ENCODE measurements around the gene R3HDM2.
A peak's percentile ranks its signal among the peaks of the same experiment; 100 is the strongest.

Gene R3HDM2

GRCh38 chr12:57467212-57467874, 36.5 kb upstream of the R3HDM2 start:
- DNase-seq, result no peak

- no peak for DNase-seq
Observed at GRCh38 chr12:57465747-57466505, 35.1 kb upstream of the R3HDM2 start.

DNA sequence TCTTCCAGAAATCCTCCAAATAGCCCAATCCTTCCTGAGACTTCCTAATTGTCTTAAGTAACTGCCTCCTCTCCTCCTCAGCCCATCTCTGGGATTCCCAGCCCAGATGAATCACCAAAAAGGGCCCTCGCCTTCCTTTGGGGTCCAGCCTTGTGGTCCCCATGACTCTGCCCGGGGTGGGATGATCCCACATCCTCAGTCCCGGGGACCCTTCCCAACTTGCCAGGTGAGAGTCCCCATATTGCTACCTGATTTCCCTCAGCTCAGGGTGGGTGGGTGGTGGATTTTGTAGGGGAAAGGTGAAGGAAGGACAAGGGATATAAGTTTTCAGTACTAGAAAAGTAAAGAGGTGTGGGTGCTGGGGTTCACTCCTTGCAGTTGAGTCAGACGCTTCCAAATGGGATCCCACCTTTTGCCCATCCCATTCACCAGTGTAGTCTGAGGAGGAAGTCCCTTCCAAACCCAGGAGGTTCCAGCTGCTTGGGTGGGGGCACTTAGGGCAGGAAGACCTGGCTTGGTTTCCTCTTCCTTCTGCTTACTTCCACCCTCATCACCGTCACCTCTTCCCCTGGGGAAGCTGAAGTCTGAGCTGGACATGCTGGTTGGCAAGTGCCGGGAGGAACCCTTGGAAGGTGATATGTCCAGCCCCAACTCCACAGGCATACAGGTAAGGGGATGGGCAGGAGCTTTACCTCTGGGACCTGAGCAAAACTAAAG, 34.3 kb upstream of the R3HDM2 start:
- DNase-seq, result no peak

- no peak for DNase-seq
Observed at GRCh38 chr12:57464569-57464968, 33.7 kb upstream of the R3HDM2 start.

DNA sequence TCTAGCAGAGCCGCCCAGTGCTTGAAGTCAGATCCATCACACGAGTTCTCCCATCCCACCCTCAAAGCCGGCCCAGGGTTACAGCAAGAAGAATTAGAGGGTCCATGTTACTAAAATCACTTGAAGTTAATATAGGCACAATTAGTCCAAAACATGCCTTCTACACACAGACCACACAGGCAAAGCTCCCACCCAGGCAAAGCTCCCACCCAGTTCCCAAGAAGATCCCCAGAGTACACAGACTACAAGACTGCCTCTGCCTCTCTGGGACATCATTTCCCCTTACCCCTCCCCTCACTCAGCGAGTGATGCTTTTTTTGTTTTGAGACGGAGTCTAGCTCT, 32.0 kb upstream of the R3HDM2 start:
- DNase-seq, result no peak

- peak; percentile 94 for DNase-seq
Observed at GRCh38 chr12:57462251-57462911, 31.5 kb upstream of the R3HDM2 start.

GRCh38 chr12:57461917-57462250, 31.0 kb upstream of the R3HDM2 start:
- DNase-seq, result no peak

DNA sequence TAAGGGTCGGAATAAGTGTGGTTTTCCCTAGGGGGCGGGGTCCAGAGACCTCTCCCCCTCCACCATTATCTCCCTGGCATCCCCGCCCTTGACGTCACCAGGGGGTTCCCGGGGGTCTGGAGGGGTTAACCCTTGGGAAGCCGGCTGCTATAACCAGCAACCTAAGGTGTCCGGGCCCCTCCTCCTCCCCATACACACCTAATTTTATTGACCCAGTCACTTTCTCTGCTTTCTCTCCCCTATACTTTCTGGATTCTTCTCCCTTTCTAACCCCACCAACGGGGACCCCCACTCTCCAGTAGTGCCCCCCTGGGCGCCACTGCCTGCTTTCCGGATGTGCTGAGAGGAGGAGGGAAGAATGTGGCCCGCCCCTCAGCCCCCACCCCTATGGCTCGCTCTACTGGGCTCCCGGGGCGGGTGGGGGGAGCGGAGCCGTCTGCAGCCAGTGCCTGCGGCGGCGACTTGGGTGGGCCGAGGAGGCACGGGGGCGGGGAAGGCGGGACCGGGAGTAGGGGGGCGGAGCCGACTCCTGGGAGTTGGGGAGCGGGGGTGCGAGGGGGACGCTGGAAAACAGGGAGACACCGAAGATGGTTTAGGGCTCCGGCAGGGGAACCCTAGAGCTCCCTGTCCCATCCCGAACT, 30.6 kb upstream of the R3HDM2 start:
- peak; percentile 90 for DNase-seq

GRCh38 chr12:57460841-57461275, 30.0 kb upstream of the R3HDM2 start:
- DNase-seq, result peak; percentile 26

DNA sequence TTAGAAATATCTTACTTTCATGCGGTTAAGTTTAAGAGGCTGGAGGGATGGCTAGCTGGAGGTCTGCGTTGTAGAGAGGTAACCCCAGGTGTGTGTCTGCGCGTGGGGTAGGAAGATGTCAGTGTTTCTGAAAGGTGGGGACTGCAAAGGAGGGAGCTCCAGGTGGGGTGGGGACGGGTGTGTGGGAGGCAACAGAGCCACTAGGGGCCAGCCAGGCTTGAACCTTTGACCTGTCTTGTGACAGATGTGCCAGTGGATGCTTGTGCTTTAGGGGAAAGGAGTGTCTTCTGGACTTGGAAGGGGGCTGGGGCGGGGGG, 29.6 kb upstream of the R3HDM2 start:
- DNase-seq, result no peak

GRCh38 chr12:57459750-57460467, 29.1 kb upstream of the R3HDM2 start, which contains the start of gene GLI1:
GLI1 (plus strand) TSS chr12:57459785; CDS start chr12:57463692, 3,907 bp downstream.
- DNase-seq, result no peak

GRCh38 chr12:57459055-57459749, 28.4 kb upstream of the R3HDM2 start:
- DNase-seq, result peak; percentile 98

- DNase-seq, result no peak
Observed at GRCh38 chr12:57458665-57459054, 27.8 kb upstream of the R3HDM2 start.

DNA sequence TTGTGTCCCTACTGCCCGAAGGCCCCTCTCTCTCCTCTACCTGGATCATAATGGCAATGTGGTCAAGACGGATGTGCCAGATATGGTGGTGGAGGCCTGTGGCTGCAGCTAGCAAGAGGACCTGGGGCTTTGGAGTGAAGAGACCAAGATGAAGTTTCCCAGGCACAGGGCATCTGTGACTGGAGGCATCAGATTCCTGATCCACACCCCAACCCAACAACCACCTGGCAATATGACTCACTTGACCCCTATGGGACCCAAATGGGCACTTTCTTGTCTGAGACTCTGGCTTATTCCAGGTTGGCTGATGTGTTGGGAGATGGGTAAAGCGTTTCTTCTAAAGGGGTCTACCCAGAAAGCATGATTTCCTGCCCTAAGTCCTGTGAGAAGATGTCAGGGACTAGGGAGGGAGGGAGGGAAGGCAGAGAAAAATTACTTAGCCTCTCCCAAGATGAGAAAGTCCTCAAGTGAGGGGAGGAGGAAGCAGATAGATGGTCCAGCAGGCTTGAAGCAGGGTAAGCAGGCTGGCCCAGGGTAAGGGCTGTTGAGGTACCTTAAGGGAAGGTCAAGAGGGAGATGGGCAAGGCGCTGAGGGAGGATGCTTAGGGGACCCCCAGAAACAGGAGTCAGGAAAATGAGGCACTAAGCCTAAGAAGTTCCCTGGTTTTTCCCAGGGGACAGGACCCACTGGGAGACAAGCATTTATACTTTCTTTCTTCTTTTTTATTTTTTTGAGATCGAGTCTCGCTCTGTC, 26.1 kb upstream of the R3HDM2 start:
- no peak for DNase-seq

DNA sequence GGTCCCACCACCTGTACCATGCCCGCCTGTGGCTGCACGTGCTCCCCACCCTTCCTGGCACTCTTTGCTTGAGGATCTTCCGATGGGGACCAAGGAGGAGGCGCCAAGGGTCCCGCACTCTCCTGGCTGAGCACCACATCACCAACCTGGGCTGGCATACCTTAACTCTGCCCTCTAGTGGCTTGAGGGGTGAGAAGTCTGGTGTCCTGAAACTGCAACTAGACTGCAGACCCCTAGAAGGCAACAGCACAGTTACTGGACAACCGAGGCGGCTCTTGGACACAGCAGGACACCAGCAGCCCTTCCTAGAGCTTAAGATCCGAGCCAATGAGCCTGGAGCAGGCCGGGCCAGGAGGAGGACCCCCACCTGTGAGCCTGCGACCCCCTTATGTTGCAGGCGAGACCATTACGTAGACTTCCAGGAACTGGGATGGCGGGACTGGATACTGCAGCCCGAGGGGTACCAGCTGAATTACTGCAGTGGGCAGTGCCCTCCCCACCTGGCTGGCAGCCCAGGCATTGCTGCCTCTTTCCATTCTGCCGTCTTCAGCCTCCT, 25.4 kb upstream of the R3HDM2 start:
- DNase-seq, result peak; percentile 73

- peak; percentile 33 for DNase-seq
Observed at GRCh38 chr12:57455374-57456144, 24.7 kb upstream of the R3HDM2 start.

DNA sequence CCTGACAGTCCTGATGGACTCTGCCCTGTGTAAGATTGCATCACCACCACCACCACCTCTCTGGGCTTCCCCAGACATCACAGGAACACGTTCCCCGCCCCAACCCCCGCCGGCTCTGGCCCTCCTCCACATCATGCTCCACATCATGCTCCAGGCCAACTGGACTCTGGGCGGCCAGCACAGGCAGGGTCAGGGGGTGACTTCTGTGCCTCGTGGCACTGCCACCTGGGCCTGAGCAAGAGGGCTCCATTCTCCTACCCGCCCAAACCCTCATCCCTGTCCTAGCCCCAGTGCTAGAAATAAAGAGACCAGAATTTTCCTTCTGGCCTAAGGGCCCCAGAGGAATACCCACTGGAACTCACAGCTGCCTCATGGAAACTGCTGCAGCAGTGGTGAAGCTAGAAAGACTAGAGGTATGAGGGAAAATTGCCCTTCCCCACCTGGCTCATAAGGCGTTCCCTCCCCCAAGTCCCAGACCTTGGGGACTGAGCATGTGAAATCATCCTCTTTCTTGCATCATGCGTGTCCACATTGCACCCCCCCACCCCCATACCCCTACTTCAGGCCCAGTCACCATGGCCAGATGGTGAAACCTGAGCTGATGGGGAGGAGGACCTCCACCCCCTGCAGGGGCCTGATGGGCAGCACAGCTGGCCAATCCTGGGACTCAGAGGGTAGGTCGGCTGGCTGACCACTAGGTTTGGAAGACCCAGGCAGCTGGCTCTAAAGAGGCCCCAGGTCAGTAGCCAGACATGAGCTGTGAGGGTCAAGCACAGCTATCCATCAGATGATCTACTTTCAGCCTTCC, 23.9 kb upstream of the R3HDM2 start, which contains the start of gene INHBE:
Gene INHBE (plus strand): TSS at position 742 of the 808 bp plus-strand sequence. CDS start 230 bp downstream, outside the sequence.
- DNase-seq, result peak; percentile 98

DNA sequence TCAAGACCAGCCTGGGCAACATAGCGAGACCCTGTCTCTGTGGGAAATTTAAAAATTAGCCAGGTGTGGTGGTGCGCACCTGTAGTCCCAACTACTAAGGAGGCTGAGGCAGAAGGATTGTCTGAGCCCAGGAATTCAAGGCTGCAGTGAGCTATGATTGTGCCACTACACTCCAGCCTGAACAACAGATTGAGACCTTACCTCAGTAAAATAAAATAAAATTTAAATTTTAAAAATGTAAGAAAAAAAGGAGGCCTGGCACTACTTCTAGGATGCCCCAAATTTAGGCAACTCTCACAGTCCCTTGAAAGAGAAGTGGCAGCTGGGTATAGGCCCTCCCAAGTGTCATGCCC, 23.3 kb upstream of the R3HDM2 start:
- no peak for DNase-seq

All from fibroblast of skin of scalp (primary cell).